HL-60 (cell line): ENCODE results near the gene ASTN2.

ENCODE experiments used
- CTCF ChIP-seq: IDR thresholded peaks from one replicate; pipeline ENCODE4 v1.5.1; 2011; ENCODE audit warnings: low read length, control low read depth, inconsistent platforms; ENCODE audit not compliant: insufficient read depth
- POLR2AphosphoS5 ChIP-seq: IDR thresholded peaks from 2 replicates; pipeline ENCODE4 v1.6.1; 2012; ENCODE audit warnings: low read depth
- REST ChIP-seq: IDR thresholded peaks from 2 replicates; pipeline ENCODE4 v1.6.1; 2012; ENCODE audit warnings: low read depth; ENCODE audit not compliant: insufficient replicate concordance

GRCh38 chr9:117460743-117461142 is 45.9 kb upstream of the ASTN2 start:
- TF ChIP-seq CTCF (no peak), POLR2AphosphoS5 (no peak), REST (no peak)
